HCT116 (cell line): ENCODE measurements around the gene PYGO1. TPM values are rescaled to one million over a fixed set of nuclear protein-coding genes. Genes with fewer than 3 reads are reported as not detected.

Experiments used
- ATAC-seq: fragments of 200-7000 bp; cut with Tn5 transposase; 2 replicates; pipeline ENCODE4 v1.9.1; 2020; ENCODE audit warnings: mild to moderate bottlenecking, moderate library complexity
- BruUV-seq: library from RNA; stranded (reverse); fragments of 400-500 nt; replicated peaks from 2 replicates; lab custom pipeline; 2021; lab: Mats Ljungman, UMichigan
- CTCF ChIA-PET: fragments of 300-600 bp; sonication (Branson Sonifier 250); formaldehyde crosslinking; loops from one replicate; lab custom pipeline; 2021; ENCODE audit warnings: antibody characterized with exemption; lab: Charles Lee
- POLR2A ChIA-PET: fragments of 300-600, 350-600 bp; sonication (Branson Sonifier 250); formaldehyde crosslinking; loops from one replicate; lab custom pipeline; 2021; ENCODE audit warnings: antibody characterized with exemption; lab: Charles Lee
- RAD21 ChIA-PET, 2 experiments: fragments of 300-600 bp; sonication (Branson Sonifier 250); formaldehyde crosslinking; loops; one replicate each; lab custom pipeline; 2023; ENCODE audit warnings: low total read pairs in 2 of 2; ENCODE audit not compliant: uncharacterized antibody in 2 of 2, unreplicated experiment in 2 of 2, low non-redundant PET in 1 of 2; lab: Charles Lee
- DNase-seq: peaks from one replicate; pipeline ENCODE4 v3.0.0-alpha.2; 2010; ENCODE audit warnings: low read depth, low spot score
- H2AFZ ChIP-seq: fragments of 200-600 bp; shearing (Covaris generic), sonication (generic); 2 replicates; pipeline ENCODE4 v1.6.1; 2017; ENCODE audit warnings: low read depth, mixed run types, mixed read lengths, antibody characterized with exemption, low read length; ENCODE audit not compliant: poor library complexity, severe bottlenecking
- H3K27ac ChIP-seq: 2 replicates; pipeline ENCODE4 v1.5.1; 2012; ENCODE audit warnings: low read depth, low read length
- H3K27me3 ChIP-seq: fragments of 200-600 bp; sonication (generic); 2 replicates; pipeline ENCODE4 v1.6.1; 2016; ENCODE audit warnings: mixed run types, low read length, mixed read lengths; ENCODE audit not compliant: insufficient read depth
- H3K36me3 ChIP-seq, 2 experiments: fragments of 200-500 bp in 1 of 2; fragments of 200-600 bp in 1 of 2; sonication (Bioruptor generic) in 1 of 2; sonication (generic) in 1 of 2; 2 replicates each; pipeline versions ENCODE4 v1.5.1 to v1.6.1; 2014 to 2016; ENCODE audit warnings: low read length in 2 of 2, inconsistent platforms in 1 of 2, mixed read lengths in 1 of 2, mixed run types in 1 of 2; ENCODE audit not compliant: insufficient read depth in 2 of 2, control insufficient read depth in 1 of 2
- H3K4me1 ChIP-seq, 2 experiments: fragments of 200-600 bp in 1 of 2; sonication (generic) in 1 of 2; 2 replicates each; pipeline versions ENCODE4 v1.5.1 to v1.6.1; 2012 to 2017; ENCODE audit warnings: low read length in 2 of 2, inconsistent platforms in 1 of 2, mild to moderate bottlenecking in 1 of 2, mixed read lengths in 1 of 2, mixed run types in 1 of 2, moderate library complexity in 1 of 2; ENCODE audit not compliant: insufficient read depth in 2 of 2, control insufficient read depth in 1 of 2
- H3K4me2 ChIP-seq: fragments of 200-600 bp; sonication (generic); 2 replicates; pipeline ENCODE4 v1.6.1; 2017; ENCODE audit warnings: mixed run types, low read length, mixed read lengths
- H3K4me3 ChIP-seq, 2 experiments: fragments of 200-600 bp in 1 of 2; sonication (generic) in 1 of 2; replicated peaks in 1 of 2; 2 replicates each; pipeline ENCODE4 v1.5.1; 2011 to 2016; ENCODE audit warnings: low read length in 2 of 2, control low read depth in 1 of 2, low read depth in 1 of 2, mild to moderate bottlenecking in 1 of 2, mixed read lengths in 1 of 2, mixed run types in 1 of 2
- H3K79me2 ChIP-seq: fragments of 200-600 bp; sonication (generic); 2 replicates; pipeline ENCODE4 v1.6.1; 2017; ENCODE audit warnings: mild to moderate bottlenecking, mixed run types, low read length, moderate library complexity, mixed read lengths; ENCODE audit not compliant: insufficient read depth
- H3K9ac ChIP-seq: fragments of 200-600 bp; sonication (generic); 2 replicates; pipeline ENCODE4 v1.6.1; 2016; ENCODE audit warnings: low read length, mixed read lengths
- H3K9me2 ChIP-seq: fragments of 200-600 bp; sonication (generic), shearing (Covaris generic); 2 replicates; pipeline ENCODE4 v1.6.1; 2017; ENCODE audit warnings: mixed run types, mild to moderate bottlenecking, moderate library complexity; ENCODE audit not compliant: insufficient read depth
- H3K9me3 ChIP-seq, 2 experiments: fragments of 200-500 bp in 1 of 2; fragments of 200-600 bp in 1 of 2; sonication (Bioruptor generic) in 1 of 2; sonication (generic) in 1 of 2; 2 replicates each; pipeline ENCODE4 v1.6.1; 2014 to 2017; ENCODE audit warnings: low read length in 2 of 2, mixed read lengths in 2 of 2, inconsistent platforms in 1 of 2, low read depth in 1 of 2, mild to moderate bottlenecking in 1 of 2, mixed run types in 1 of 2, moderate library complexity in 1 of 2; ENCODE audit not compliant: control insufficient read depth in 1 of 2, insufficient read depth in 1 of 2
- H4K20me1 ChIP-seq: fragments of 200-600 bp; sonication (generic), shearing (Covaris generic); 2 replicates; pipeline ENCODE4 v1.6.1; 2017; ENCODE audit warnings: mixed run types, mild to moderate bottlenecking, moderate library complexity; ENCODE audit not compliant: insufficient read depth
- CBX3 ChIP-seq: IDR thresholded peaks from 2 replicates; pipeline ENCODE4 v1.6.1; 2012; ENCODE audit warnings: low read depth
- CEBPB ChIP-seq: IDR thresholded peaks from 2 replicates; pipeline ENCODE4 v1.6.1; 2012; ENCODE audit warnings: low read depth
- EGR1 ChIP-seq: IDR thresholded peaks from 2 replicates; pipeline ENCODE4 v1.6.1; 2012; ENCODE audit warnings: low read depth
- EZH2 ChIP-seq: fragments of 200-600 bp; sonication (generic); IDR thresholded peaks from 2 replicates; pipeline ENCODE4 v1.6.1; 2017; ENCODE audit warnings: antibody characterized with exemption, mixed run types
- EZH2phosphoT487 ChIP-seq: fragments of 200-600 bp; IDR thresholded peaks from 2 replicates; pipeline ENCODE4 v1.6.1; 2018; ENCODE audit warnings: antibody characterized with exemption, borderline replicate concordance
- JUND ChIP-seq: IDR thresholded peaks from 2 replicates; pipeline ENCODE4 v1.6.1; 2012
- POLR2AphosphoS5 ChIP-seq: IDR thresholded peaks from 2 replicates; pipeline ENCODE4 v1.6.1; 2011; ENCODE audit warnings: mild to moderate bottlenecking, low read depth, low read length, moderate library complexity
- SP1 ChIP-seq: IDR thresholded peaks from 2 replicates; pipeline ENCODE4 v1.6.1; 2012; ENCODE audit warnings: low read depth
- TCF7L2 ChIP-seq: IDR thresholded peaks from 2 replicates; pipeline ENCODE4 v1.7.0; 2011; ENCODE audit warnings: borderline replicate concordance, inconsistent platforms; ENCODE audit not compliant: insufficient read depth, insufficient read length; ENCODE audit errors: extremely low read depth
- YY1 ChIP-seq: IDR thresholded peaks from 2 replicates; pipeline ENCODE4 v1.6.1; 2011; ENCODE audit warnings: low read length, low read depth, moderate library complexity, mild to moderate bottlenecking; ENCODE audit not compliant: insufficient replicate concordance; ENCODE audit errors: extremely low read depth
- ZNF274 ChIP-seq: fragments of 200-500 bp; sonication (Bioruptor generic); IDR thresholded peaks from 2 replicates; pipeline ENCODE4 v1.6.1; 2014; ENCODE audit warnings: mild to moderate bottlenecking, low read depth, low read length, inconsistent platforms
- intact Hi-C: fragments of 100-400 bp; cut with micrococcal nuclease; formaldehyde crosslinking; loops from 2 replicates; pipeline ENCODE4 v1.10.0; 2022
- total RNA-seq: library from RNA; stranded (reverse); gene quantifications from one replicate; pipeline ENCODE4 v1.2.1, GENCODE V29; 2021; ENCODE audit not compliant: unreplicated experiment
- TF ChIP-seq, protein P1 (sequence below), 3 experiments: fragments of 200-600 bp in 1 of 3; sonication (generic) in 1 of 3; IDR thresholded peaks in 2 of 3; conservative IDR thresholded peaks in 1 of 3; 2 replicates each; pipeline ENCODE4 v1.5.1; 2012 to 2017; ENCODE audit warnings: low read depth in 2 of 3, low read length in 2 of 3, antibody characterized with exemption in 1 of 3, borderline replicate concordance in 1 of 3, control low read depth in 1 of 3, mild to moderate bottlenecking in 1 of 3, mixed read lengths in 1 of 3, mixed run types in 1 of 3, moderate library complexity in 1 of 3; ENCODE audit not compliant: insufficient read depth in 1 of 3
- TF ChIP-seq, protein P2 (sequence below): IDR thresholded peaks from 2 replicates; pipeline ENCODE4 v1.6.1; 2012; ENCODE audit warnings: low read depth

PYGO1 gene
- total RNA-seq, 1 experiment from 2014 or later: 0.34 TPM

DNA sequence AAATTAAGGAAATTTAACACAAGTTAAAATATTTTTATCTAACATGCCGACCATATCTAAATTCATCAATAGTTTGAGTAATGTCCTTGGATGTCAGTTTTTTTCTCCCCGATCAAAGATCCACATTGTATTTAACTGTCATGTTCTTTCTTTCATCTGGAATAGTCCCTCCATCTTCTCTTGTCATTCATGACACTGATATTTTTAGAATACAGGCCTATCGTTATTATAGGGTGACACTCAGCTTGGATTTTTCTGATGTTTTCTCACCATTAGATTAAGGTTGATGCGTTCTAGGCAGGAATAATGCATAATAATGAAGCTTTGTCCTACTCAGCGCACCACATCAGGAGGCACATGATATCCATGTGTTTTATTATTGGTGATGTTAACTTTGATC lies 13.2 kb upstream of the PYGO1 start:
- Histone ChIP-seq H3K27me3 (no peaks in the 10 kb centered on the region), H3K4me2 (no peak overlapping the region), H4K20me1 (no peaks in the 10 kb centered on the region), H3K4me1 (no peaks in the 10 kb centered on the region), H3K9me2 (no peaks in the 10 kb centered on the region), H2AFZ (no peak overlapping the region), H3K4me3 (no peak overlapping the region), H3K27ac (no peak overlapping the region), H3K9ac (no peak overlapping the region), H3K9me3 (no peaks in the 10 kb centered on the region), H3K36me3 (no peaks in the 10 kb centered on the region), H3K79me2 (no peaks in the 10 kb centered on the region)
- POLR2A ChIA-PET: no interaction called here
- DNase-seq: no peak
- RAD21 ChIA-PET: no interaction called here
- TF ChIP-seq CBX3 (no peak), POLR2AphosphoS5 (no peak), TCF7L2 (no peak)
- no peak for ATAC-seq
- intact Hi-C loops: no loop called here
- BruUV-seq: no TSS peak
- CTCF ChIA-PET: no interaction called here

DNA sequence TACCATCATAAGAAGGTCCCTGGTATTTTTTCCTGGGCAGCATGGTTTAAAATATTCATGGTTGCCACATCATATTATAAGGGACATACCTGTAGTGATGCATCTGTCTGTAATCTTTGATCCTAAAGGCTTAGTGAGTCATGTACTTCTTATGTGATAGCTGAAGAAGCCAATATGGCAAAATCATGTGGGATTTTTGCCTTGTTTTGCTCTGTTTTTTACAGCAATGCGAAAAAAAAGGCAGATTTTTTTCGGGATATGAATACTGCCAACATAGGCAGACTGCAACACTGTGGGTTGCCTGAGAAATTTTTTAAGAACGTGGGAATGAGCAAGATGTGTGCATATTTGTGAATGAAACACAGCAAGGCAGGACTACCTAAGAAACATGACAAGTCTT lies 11.3 kb upstream of the PYGO1 start:
- H3K4me2 ChIP-seq: no peak overlapping the region
- TF ChIP-seq EZH2phosphoT487 (no peak), JUND (no peak), YY1 (no peak), CEBPB (no peak), EZH2 (no peak), SP1 (no peak), EGR1 (no peak), ZNF274 (no peak), POLR2AphosphoS5 (no peak)
- TF ChIP-seq, protein P1, sequence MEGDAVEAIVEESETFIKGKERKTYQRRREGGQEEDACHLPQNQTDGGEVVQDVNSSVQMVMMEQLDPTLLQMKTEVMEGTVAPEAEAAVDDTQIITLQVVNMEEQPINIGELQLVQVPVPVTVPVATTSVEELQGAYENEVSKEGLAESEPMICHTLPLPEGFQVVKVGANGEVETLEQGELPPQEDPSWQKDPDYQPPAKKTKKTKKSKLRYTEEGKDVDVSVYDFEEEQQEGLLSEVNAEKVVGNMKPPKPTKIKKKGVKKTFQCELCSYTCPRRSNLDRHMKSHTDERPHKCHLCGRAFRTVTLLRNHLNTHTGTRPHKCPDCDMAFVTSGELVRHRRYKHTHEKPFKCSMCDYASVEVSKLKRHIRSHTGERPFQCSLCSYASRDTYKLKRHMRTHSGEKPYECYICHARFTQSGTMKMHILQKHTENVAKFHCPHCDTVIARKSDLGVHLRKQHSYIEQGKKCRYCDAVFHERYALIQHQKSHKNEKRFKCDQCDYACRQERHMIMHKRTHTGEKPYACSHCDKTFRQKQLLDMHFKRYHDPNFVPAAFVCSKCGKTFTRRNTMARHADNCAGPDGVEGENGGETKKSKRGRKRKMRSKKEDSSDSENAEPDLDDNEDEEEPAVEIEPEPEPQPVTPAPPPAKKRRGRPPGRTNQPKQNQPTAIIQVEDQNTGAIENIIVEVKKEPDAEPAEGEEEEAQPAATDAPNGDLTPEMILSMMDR (IDR thresholded peaks at IDR 0.05 in 2 of 3, conservative IDR thresholded peaks at IDR 0.05 in 1 of 3; ENCODE audit: borderline replicate concordance in 1 of 3, insufficient read depth in 1 of 3, low read depth in 2 of 3, low read length in 2 of 3): no peak
- TF ChIP-seq, protein P2, sequence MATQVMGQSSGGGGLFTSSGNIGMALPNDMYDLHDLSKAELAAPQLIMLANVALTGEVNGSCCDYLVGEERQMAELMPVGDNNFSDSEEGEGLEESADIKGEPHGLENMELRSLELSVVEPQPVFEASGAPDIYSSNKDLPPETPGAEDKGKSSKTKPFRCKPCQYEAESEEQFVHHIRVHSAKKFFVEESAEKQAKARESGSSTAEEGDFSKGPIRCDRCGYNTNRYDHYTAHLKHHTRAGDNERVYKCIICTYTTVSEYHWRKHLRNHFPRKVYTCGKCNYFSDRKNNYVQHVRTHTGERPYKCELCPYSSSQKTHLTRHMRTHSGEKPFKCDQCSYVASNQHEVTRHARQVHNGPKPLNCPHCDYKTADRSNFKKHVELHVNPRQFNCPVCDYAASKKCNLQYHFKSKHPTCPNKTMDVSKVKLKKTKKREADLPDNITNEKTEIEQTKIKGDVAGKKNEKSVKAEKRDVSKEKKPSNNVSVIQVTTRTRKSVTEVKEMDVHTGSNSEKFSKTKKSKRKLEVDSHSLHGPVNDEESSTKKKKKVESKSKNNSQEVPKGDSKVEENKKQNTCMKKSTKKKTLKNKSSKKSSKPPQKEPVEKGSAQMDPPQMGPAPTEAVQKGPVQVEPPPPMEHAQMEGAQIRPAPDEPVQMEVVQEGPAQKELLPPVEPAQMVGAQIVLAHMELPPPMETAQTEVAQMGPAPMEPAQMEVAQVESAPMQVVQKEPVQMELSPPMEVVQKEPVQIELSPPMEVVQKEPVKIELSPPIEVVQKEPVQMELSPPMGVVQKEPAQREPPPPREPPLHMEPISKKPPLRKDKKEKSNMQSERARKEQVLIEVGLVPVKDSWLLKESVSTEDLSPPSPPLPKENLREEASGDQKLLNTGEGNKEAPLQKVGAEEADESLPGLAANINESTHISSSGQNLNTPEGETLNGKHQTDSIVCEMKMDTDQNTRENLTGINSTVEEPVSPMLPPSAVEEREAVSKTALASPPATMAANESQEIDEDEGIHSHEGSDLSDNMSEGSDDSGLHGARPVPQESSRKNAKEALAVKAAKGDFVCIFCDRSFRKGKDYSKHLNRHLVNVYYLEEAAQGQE: no peak
- BruUV-seq: no TSS peak
- H3K9me2 ChIP-seq: no peaks in the 10 kb centered on the region
- no peaks in the 10 kb centered on the region for H3K36me3 ChIP-seq
- no peaks in the 10 kb centered on the region for H4K20me1 ChIP-seq
- H3K4me3 ChIP-seq: no peak overlapping the region
- no peak overlapping the region for H2AFZ ChIP-seq
- H3K27ac ChIP-seq: no peak overlapping the region
- no peak for DNase-seq
- no peaks in the 10 kb centered on the region for H3K27me3 ChIP-seq
- ATAC-seq: no peak
- ChIA-PET POLR2A (no interaction called here), RAD21 (no interaction called here), CTCF (no interaction called here)
- H3K4me1 ChIP-seq: no peaks in the 10 kb centered on the region
- no peak overlapping the region for H3K9ac ChIP-seq
- intact Hi-C loops: no loop called here
- no peaks in the 10 kb centered on the region for H3K9me3 ChIP-seq
- no peaks in the 10 kb centered on the region for H3K79me2 ChIP-seq
